Astrocyte of the cerebellum (primary cell): ENCODE results near the gene GRPR.
"Not testable (repeated sequence)": the region's sequence is repeated elsewhere in the genome, so short reads cannot be mapped to it uniquely, and the experiment has no call there.

Experiments used
- DNase-seq: peaks from one replicate; pipeline ENCODE4 v3.0.0-alpha.2; 2011; ENCODE audit warnings: low read depth
- H3K4me3 ChIP-seq: 2 replicates; pipeline ENCODE4 v1.5.1; 2011; ENCODE audit warnings: mild to moderate bottlenecking, low read depth, low read length, moderate library complexity
- CTCF ChIP-seq: IDR thresholded peaks from 2 replicates; pipeline ENCODE4 v1.5.1; 2012; ENCODE audit warnings: low read length, low read depth, moderate library complexity, mild to moderate bottlenecking; ENCODE audit errors: missing control alignments
- in situ Hi-C: cut with HindIII; loops from 2 replicates; pipeline ENCODE4 v1.10.0; 2017; ENCODE audit warnings: low sequenced_read_pairs

The GRPR gene

GRCh38 chrX:16155581-16156096, 32.3 kb downstream of the GRPR start:
- no peak overlapping the region for H3K4me3 ChIP-seq
- DNase-seq = no peak
- no peak for TF ChIP-seq CTCF
- in situ Hi-C loops = no loop called here

- TF ChIP-seq CTCF = no peak
- in situ Hi-C loops = no loop called here
- no peak overlapping the region for H3K4me3 ChIP-seq
- DNase-seq = no peak
Observed at GRCh38 chrX:16156692-16157331, 33.4 kb downstream of the GRPR start.

- no peak for TF ChIP-seq CTCF
- peak; percentile 56 for DNase-seq
- in situ Hi-C loops = no loop called here
- H3K4me3 ChIP-seq = no peak overlapping the region
Observed at GRCh38 chrX:16160729-16161128, 37.4 kb downstream of the GRPR start.

- in situ Hi-C loops, DNase-seq, H3K4me3 ChIP-seq: not testable (repeated sequence)
Observed at GRCh38 chrX:16161173-16161572, 37.8 kb downstream of the GRPR start.

GRCh38 chrX:16162391-16162790, 39.0 kb downstream of the GRPR start:
- no peak for DNase-seq
- in situ Hi-C loops = no loop called here
- no peak overlapping the region for H3K4me3 ChIP-seq
- TF ChIP-seq CTCF = no peak

GRCh38 chrX:16164748-16165147, 41.4 kb downstream of the GRPR start:
- in situ Hi-C loops = no loop called here
- no peak for DNase-seq
- H3K4me3 ChIP-seq = no peak overlapping the region

More at GRCh38 chrX:16164748-16165147, 41.4 kb downstream of the GRPR start:
- no peak for TF ChIP-seq CTCF
